GM20000 (cell line): ENCODE results near the gene KRT12.

Source experiments
- DNase-seq: peaks from one replicate; pipeline ENCODE4 v3.0.0; 2012; ENCODE audit warnings: low spot score
- CTCF ChIP-seq: IDR thresholded peaks from 2 replicates; pipeline ENCODE4 v1.5.1; 2012; ENCODE audit warnings: mild to moderate bottlenecking, control low read depth; ENCODE audit errors: extremely low read depth, missing control alignments

The KRT12 gene

GRCh38 chr17:40843242-40843641, 23.8 kb downstream of the KRT12 start:
- DNase-seq, result no peak

GRCh38 chr17:40841246-40841645, 25.8 kb downstream of the KRT12 start:
- TF ChIP-seq CTCF, result no peak
- no peak for DNase-seq

More at GRCh38 chr17:40843242-40843641, 23.8 kb downstream of the KRT12 start:
- no peak for TF ChIP-seq CTCF

- DNase-seq, result no peak
- TF ChIP-seq CTCF, result no peak
These were observed 27.8 kb downstream of the KRT12 start for GRCh38 chr17:40839194-40839593.

- no peak for TF ChIP-seq CTCF
- DNase-seq, result no peak
These were observed 31.0 kb downstream of the KRT12 start for GRCh38 chr17:40836020-40836419.

GRCh38 chr17:40833882-40834281, 33.1 kb downstream of the KRT12 start:
- DNase-seq, result no peak
- no peak for TF ChIP-seq CTCF

GRCh38 chr17:40832840-40833239, 34.2 kb downstream of the KRT12 start:
- DNase-seq, result no peak
- TF ChIP-seq CTCF, result no peak

- no peak for TF ChIP-seq CTCF
- DNase-seq, result no peak
These were observed 36.8 kb downstream of the KRT12 start for GRCh38 chr17:40830085-40830776.
